Ectodermal cell (in vitro differentiated cells): ENCODE data around the gene BRICD5.

Source experiments
- H3K27ac ChIP-seq: 2 replicates; pipeline ENCODE4 v1.7.0; 2013; ENCODE audit warnings: mild to moderate bottlenecking, low read depth, low read length; ENCODE audit not compliant: insufficient read depth, poor library complexity, severe bottlenecking
- H3K27me3 ChIP-seq: 2 replicates; pipeline ENCODE4 v1.7.0; 2013; ENCODE audit warnings: mild to moderate bottlenecking, low read length; ENCODE audit not compliant: insufficient read depth, control insufficient read depth, poor library complexity, severe bottlenecking
- H3K36me3 ChIP-seq: one replicate; pipeline ENCODE4 v1.7.0; 2013; ENCODE audit warnings: low read length; ENCODE audit not compliant: control insufficient read depth, insufficient read depth
- H3K4me1 ChIP-seq: one replicate; pipeline ENCODE4 v1.7.0; 2013; ENCODE audit warnings: low read length; ENCODE audit not compliant: control insufficient read depth, insufficient read depth
- H3K4me3 ChIP-seq: 2 replicates; pipeline ENCODE4 v1.7.0; 2013; ENCODE audit warnings: low read depth, low read length, control low read depth; ENCODE audit not compliant: insufficient read depth
- H3K9me3 ChIP-seq: 2 replicates; pipeline ENCODE4 v1.7.0; 2013; ENCODE audit warnings: mild to moderate bottlenecking, low read length, moderate library complexity; ENCODE audit not compliant: control insufficient read depth
- WGBS, 2 experiments: methylation state at CpG; one replicate each; pipeline ENCODE4 v1.1.7; 2013; ENCODE audit warnings: missing lambda C conversion rate in 2 of 2; 5-methylcytosine and 5-hydroxymethylcytosine counted together

BRICD5 gene

GRCh38 chr16:2237493-2238149, 27.0 kb upstream of the BRICD5 start:
- 18 to 19% methylated on average over 65 of the region's 65 CpGs for WGBS, 2 experiments
- Histone ChIP-seq H3K27ac (no peak overlapping the region), H3K4me1 (peaks cover 13% of the 10 kb centered on the region), H3K27me3 (peaks cover 32% of the 10 kb centered on the region), H3K36me3 (peaks cover 23% of the 10 kb centered on the region), H3K9me3 (no peaks in the 10 kb centered on the region), H3K4me3 (no peak overlapping the region)

GRCh38 chr16:2237102-2237482, 26.4 kb upstream of the BRICD5 start:
- 8 to 10% methylated on average over 40 of the region's 40 CpGs for WGBS, 2 experiments
- Histone ChIP-seq H3K4me1 (peaks cover 13% of the 10 kb centered on the region), H3K27me3 (peaks cover 32% of the 10 kb centered on the region), H3K27ac (no peak overlapping the region), H3K4me3 (peak overlapping the region; percentile 30), H3K9me3 (no peaks in the 10 kb centered on the region), H3K36me3 (peaks cover 17% of the 10 kb centered on the region)

- H3K4me3 ChIP-seq = peak within 1 kb of the TSS; percentile 30
- H3K9me3 ChIP-seq = no peaks in the 10 kb centered on the region
- WGBS, 2 experiments = 7 to 8% methylated on average over 64 of the region's 64 CpGs
- H3K27ac ChIP-seq = no peak within 1 kb of the TSS
- peaks cover 21% of the 10 kb centered on the region for H3K36me3 ChIP-seq
- peaks cover 13% of the 10 kb centered on the region for H3K4me1 ChIP-seq
- H3K27me3 ChIP-seq = peaks cover 32% of the 10 kb centered on the region
These were observed 25.9 kb upstream of the BRICD5 start, which contains the start of gene DNASE1L2 for GRCh38 chr16:2236337-2237101. Gene DNASE1L2, plus strand, starts transcription at chr16:2236444. Its CDS starts 373 bp downstream, at chr16:2236817.

GRCh38 chr16:2235695-2236336, 25.2 kb upstream of the BRICD5 start:
- H3K4me1 ChIP-seq = peaks cover 13% of the 10 kb centered on the region
- H3K4me3 ChIP-seq = peak overlapping the region; percentile 30
- H3K27me3 ChIP-seq = peaks cover 32% of the 10 kb centered on the region
- H3K27ac ChIP-seq = no peak overlapping the region
- 81% methylated on average over 19 of the region's 19 CpGs for WGBS, 2 experiments
- H3K36me3 ChIP-seq = peaks cover 22% of the 10 kb centered on the region
- H3K9me3 ChIP-seq = no peaks in the 10 kb centered on the region

GRCh38 chr16:2235234-2235651, 24.6 kb upstream of the BRICD5 start:
- Histone ChIP-seq H3K9me3 (no peaks in the 10 kb centered on the region), H3K36me3 (peaks cover 22% of the 10 kb centered on the region), H3K4me3 (no peak overlapping the region), H3K27ac (no peak overlapping the region), H3K4me1 (peaks cover 13% of the 10 kb centered on the region), H3K27me3 (peaks cover 32% of the 10 kb centered on the region)
- 94% methylated on average over 28 of the region's 28 CpGs for WGBS, 2 experiments

GRCh38 chr16:2234813-2235170, 24.1 kb upstream of the BRICD5 start:
- Histone ChIP-seq H3K36me3 (peaks cover 22% of the 10 kb centered on the region), H3K9me3 (no peaks in the 10 kb centered on the region), H3K4me3 (no peak overlapping the region), H3K4me1 (peaks cover 13% of the 10 kb centered on the region), H3K27me3 (peaks cover 32% of the 10 kb centered on the region), H3K27ac (no peak overlapping the region)
- WGBS, 2 experiments = 96% methylated on average over 18 of the region's 18 CpGs

GRCh38 chr16:2233872-2234812, 23.5 kb upstream of the BRICD5 start:
- H3K36me3 ChIP-seq = peaks cover 24% of the 10 kb centered on the region
- H3K27me3 ChIP-seq = peaks cover 32% of the 10 kb centered on the region
- 96 to 97% methylated on average over 51 of the region's 51 CpGs for WGBS, 2 experiments

GRCh38 chr16:2233046-2233775, 22.5 kb upstream of the BRICD5 start:
- Histone ChIP-seq H3K9me3 (no peaks in the 10 kb centered on the region), H3K27me3 (peaks cover 27% of the 10 kb centered on the region), H3K4me3 (no peak overlapping the region), H3K4me1 (peaks cover 6% of the 10 kb centered on the region), H3K27ac (no peak overlapping the region), H3K36me3 (peaks cover 32% of the 10 kb centered on the region)
- WGBS, 2 experiments = 95 to 96% methylated on average over 28 of the region's 28 CpGs

More at GRCh38 chr16:2233872-2234812, 23.5 kb upstream of the BRICD5 start:
- H3K27ac ChIP-seq = no peak overlapping the region
- H3K4me3 ChIP-seq = no peak overlapping the region
- H3K4me1 ChIP-seq = peaks cover 13% of the 10 kb centered on the region
- H3K9me3 ChIP-seq = no peaks in the 10 kb centered on the region
